Liver (tissue), 9 donors: ENCODE measurements around the gene PAPPA. TPM values are rescaled to one million over a fixed set of nuclear protein-coding genes. Genes with fewer than 3 reads are reported as not detected.

ENCODE experiments used
- DNase-seq: peaks from one replicate; pipeline ENCODE4 v3.0.0-alpha.2; 2017; ENCODE audit warnings: low spot score
- H3K27ac ChIP-seq, 2 donors: one replicate each; pipeline ENCODE4 v1.7.0; 2013; ENCODE audit warnings: inconsistent platforms in 2 of 2, low read length in 2 of 2, control low read depth in 1 of 2, low read depth in 1 of 2, mild to moderate bottlenecking in 1 of 2
- H3K27me3 ChIP-seq, 4 donors: one replicate each; pipeline versions ENCODE4 v1.6.1 to v1.7.0; 2013; ENCODE audit warnings: low read length in 3 of 4, inconsistent platforms in 1 of 4, mild to moderate bottlenecking in 1 of 4, moderate library complexity in 1 of 4; ENCODE audit not compliant: control insufficient read depth in 4 of 4, insufficient read depth in 4 of 4
- H3K36me3 ChIP-seq, 4 donors: one replicate each; pipeline versions ENCODE4 v1.6.1 to v1.7.0; 2013; ENCODE audit warnings: low read length in 3 of 4, mild to moderate bottlenecking in 3 of 4, low read depth in 1 of 4, moderate library complexity in 1 of 4; ENCODE audit not compliant: control insufficient read depth in 4 of 4, insufficient read depth in 3 of 4
- H3K4me1 ChIP-seq, 4 donors: one replicate each; pipeline versions ENCODE4 v1.6.1 to v1.7.0; 2013; ENCODE audit warnings: low read length in 3 of 4, mild to moderate bottlenecking in 3 of 4, moderate library complexity in 1 of 4; ENCODE audit not compliant: control insufficient read depth in 4 of 4, insufficient read depth in 4 of 4
- H3K4me3 ChIP-seq, 3 donors: one replicate each; pipeline versions ENCODE4 v1.6.1 to v1.7.0; 2013; ENCODE audit warnings: low read length in 3 of 3, control low read depth in 1 of 3, low read depth in 1 of 3, mild to moderate bottlenecking in 1 of 3
- H3K9ac ChIP-seq, 2 donors: one replicate each; pipeline ENCODE4 v1.7.0; 2013; ENCODE audit warnings: low read length in 2 of 2, mild to moderate bottlenecking in 2 of 2, moderate library complexity in 2 of 2, control low read depth in 1 of 2, low read depth in 1 of 2
- H3K9me3 ChIP-seq, 4 donors: one replicate each; pipeline versions ENCODE4 v1.6.1 to v1.7.0; 2013; ENCODE audit warnings: low read length in 3 of 4; ENCODE audit not compliant: control insufficient read depth in 4 of 4
- CTCF ChIP-seq: fragments of 150-350 bp; IDR thresholded peaks from 2 replicates; pipeline ENCODE4 v1.5.1; 2017; ENCODE audit warnings: improper control_type of control experiment, low read depth, low read length; ENCODE audit not compliant: missing input control
- EGR1 ChIP-seq, 2 donors: IDR thresholded peaks; 2 replicates each; pipeline ENCODE4 v1.6.1; 2016 to 2018; ENCODE audit warnings: antibody characterized with exemption in 2 of 2, low read depth in 2 of 2
- FOXA1 ChIP-seq: IDR thresholded peaks from 2 replicates; pipeline ENCODE4 v1.6.1; 2016; ENCODE audit warnings: antibody characterized with exemption
- FOXA2 ChIP-seq: IDR thresholded peaks from 2 replicates; pipeline ENCODE4 v1.6.1; 2016; ENCODE audit warnings: antibody characterized with exemption
- GABPA ChIP-seq, 2 donors: IDR thresholded peaks in 1 of 2; conservative IDR thresholded peaks in 1 of 2; 2 replicates each; pipeline ENCODE4 v1.6.1; 2016; ENCODE audit warnings: antibody characterized with exemption in 2 of 2, mild to moderate bottlenecking in 1 of 2, moderate library complexity in 1 of 2
- HNF4A ChIP-seq, 2 donors: conservative IDR thresholded peaks; 2 replicates each; pipeline ENCODE4 v1.6.1; 2016; ENCODE audit warnings: antibody characterized with exemption in 2 of 2, mild to moderate bottlenecking in 2 of 2
- HNF4G ChIP-seq: IDR thresholded peaks from 2 replicates; pipeline ENCODE4 v1.6.1; 2016; ENCODE audit warnings: antibody characterized with exemption
- JUND ChIP-seq, 2 donors: IDR thresholded peaks; 2 replicates each; pipeline ENCODE4 v1.6.1; 2016; ENCODE audit warnings: antibody characterized with exemption in 2 of 2
- MAX ChIP-seq: IDR thresholded peaks from 2 replicates; pipeline ENCODE4 v1.6.1; 2016; ENCODE audit warnings: antibody characterized with exemption
- RAD21 ChIP-seq, 2 donors: IDR thresholded peaks; 2 replicates each; pipeline ENCODE4 v1.6.1; 2016; ENCODE audit warnings: antibody characterized with exemption in 2 of 2, mild to moderate bottlenecking in 2 of 2
- REST ChIP-seq: IDR thresholded peaks from 2 replicates; pipeline ENCODE4 v1.6.1; 2016; ENCODE audit warnings: antibody characterized with exemption, mild to moderate bottlenecking
- RXRA ChIP-seq, 2 donors: IDR thresholded peaks; 2 replicates each; pipeline ENCODE4 v1.6.1; 2017 to 2018; ENCODE audit warnings: antibody characterized with exemption in 2 of 2, mild to moderate bottlenecking in 1 of 2
- SP1 ChIP-seq: IDR thresholded peaks from 2 replicates; pipeline ENCODE4 v1.6.1; 2018; ENCODE audit warnings: antibody characterized with exemption, mild to moderate bottlenecking
- TAF1 ChIP-seq: conservative IDR thresholded peaks from 2 replicates; pipeline ENCODE4 v1.6.1; 2016; ENCODE audit warnings: antibody characterized with exemption, mild to moderate bottlenecking
- YY1 ChIP-seq: IDR thresholded peaks from 2 replicates; pipeline ENCODE4 v1.6.1; 2016; ENCODE audit warnings: antibody characterized with exemption, mild to moderate bottlenecking
- WGBS: extraction: QIAGEN DNeasy Blood & Tissue Kit; methylation state at CpG from one replicate; pipeline ENCODE4 v1.1.7; 2013; 5-methylcytosine and 5-hydroxymethylcytosine counted together
- polyA plus RNA-seq, 2 donors: library from polyadenylated mRNA; stranded (reverse) in 1 of 2; unstranded in 1 of 2; fragments of 200-250 nt in 1 of 2; fragments of >200 nt in 1 of 2; fragmentation: Nextera tagmentation in 1 of 2; extraction: Ambion mirVana in 1 of 2; gene quantifications; one replicate each; pipeline versions ENCODE4 v1.2.1 to v1.2.3, GENCODE V29; 2013 to 2015
- total RNA-seq, 2 donors: library from RNA; depleted of rRNA; stranded (reverse); fragments of >200 nt; gene quantifications; one replicate each; pipeline ENCODE4 v1.2.3, GENCODE V29; 2014
- TF ChIP-seq, protein P1 (sequence below): IDR thresholded peaks from 2 replicates; pipeline ENCODE4 v1.6.1; 2016; ENCODE audit warnings: antibody characterized with exemption
- donor health status: healthy.
- donor health status: healthy.
- donor health status: healthy.
- donor health status: healthy.
- donor health status: healthy.

Gene PAPPA
- total and polyA plus RNA-seq, 4 donors = 0.03 to 0.33 (median 0.20) TPM

DNA sequence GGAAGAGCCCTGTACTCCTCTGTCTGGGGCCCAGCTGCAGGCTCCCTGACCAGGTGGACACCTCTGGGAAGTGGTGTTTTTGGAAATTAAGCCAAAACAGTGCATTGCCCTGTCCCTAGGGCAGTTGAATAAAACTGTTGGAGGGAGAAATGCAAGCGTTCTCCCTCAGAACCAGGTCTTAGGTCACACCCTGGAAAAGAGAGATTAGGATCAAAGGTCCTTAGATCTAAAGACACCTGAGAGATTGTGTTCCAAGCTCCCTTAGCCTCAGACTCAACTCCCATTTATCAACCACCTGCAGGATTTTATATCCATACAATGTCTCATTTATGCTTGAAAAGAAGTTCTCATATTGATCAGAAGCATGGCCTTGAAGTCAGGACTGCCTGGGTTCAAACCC, 64.8 kb downstream of the PAPPA start:
- Histone ChIP-seq H3K4me3 (no peak overlapping the region), H3K9ac (no peak overlapping the region), H3K27me3 (no peaks in the 10 kb centered on the region), H3K4me1 (no peaks in the 10 kb centered on the region), H3K9me3 (no peaks in the 10 kb centered on the region), H3K36me3 (no peaks in the 10 kb centered on the region), H3K27ac (no peak overlapping the region)
- TF ChIP-seq REST (no peak), GABPA (IDR thresholded peaks at IDR 0.05 in 1 of 2, conservative IDR thresholded peaks at IDR 0.05 in 1 of 2) (no peak), MAX (no peak), RAD21 (IDR thresholded peaks at IDR 0.05) (no peak), FOXA2 (no peak), FOXA1 (no peak), EGR1 (IDR thresholded peaks at IDR 0.05; ENCODE audit: low read depth in 2 of 2) (no peak), JUND (IDR thresholded peaks at IDR 0.05) (no peak), RXRA (IDR thresholded peaks at IDR 0.05) (no peak), HNF4G (no peak), CTCF (no peak), HNF4A (conservative IDR thresholded peaks at IDR 0.05) (no peak), YY1 (no peak), TAF1 (no peak)
- TF ChIP-seq, protein P1, sequence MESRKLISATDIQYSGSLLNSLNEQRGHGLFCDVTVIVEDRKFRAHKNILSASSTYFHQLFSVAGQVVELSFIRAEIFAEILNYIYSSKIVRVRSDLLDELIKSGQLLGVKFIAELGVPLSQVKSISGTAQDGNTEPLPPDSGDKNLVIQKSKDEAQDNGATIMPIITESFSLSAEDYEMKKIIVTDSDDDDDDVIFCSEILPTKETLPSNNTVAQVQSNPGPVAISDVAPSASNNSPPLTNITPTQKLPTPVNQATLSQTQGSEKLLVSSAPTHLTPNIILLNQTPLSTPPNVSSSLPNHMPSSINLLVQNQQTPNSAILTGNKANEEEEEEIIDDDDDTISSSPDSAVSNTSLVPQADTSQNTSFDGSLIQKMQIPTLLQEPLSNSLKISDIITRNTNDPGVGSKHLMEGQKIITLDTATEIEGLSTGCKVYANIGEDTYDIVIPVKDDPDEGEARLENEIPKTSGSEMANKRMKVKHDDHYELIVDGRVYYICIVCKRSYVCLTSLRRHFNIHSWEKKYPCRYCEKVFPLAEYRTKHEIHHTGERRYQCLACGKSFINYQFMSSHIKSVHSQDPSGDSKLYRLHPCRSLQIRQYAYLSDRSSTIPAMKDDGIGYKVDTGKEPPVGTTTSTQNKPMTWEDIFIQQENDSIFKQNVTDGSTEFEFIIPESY = no peak
- no peak for DNase-seq
- WGBS = 64% methylated on average over 1 of the region's 1 CpG

DNA sequence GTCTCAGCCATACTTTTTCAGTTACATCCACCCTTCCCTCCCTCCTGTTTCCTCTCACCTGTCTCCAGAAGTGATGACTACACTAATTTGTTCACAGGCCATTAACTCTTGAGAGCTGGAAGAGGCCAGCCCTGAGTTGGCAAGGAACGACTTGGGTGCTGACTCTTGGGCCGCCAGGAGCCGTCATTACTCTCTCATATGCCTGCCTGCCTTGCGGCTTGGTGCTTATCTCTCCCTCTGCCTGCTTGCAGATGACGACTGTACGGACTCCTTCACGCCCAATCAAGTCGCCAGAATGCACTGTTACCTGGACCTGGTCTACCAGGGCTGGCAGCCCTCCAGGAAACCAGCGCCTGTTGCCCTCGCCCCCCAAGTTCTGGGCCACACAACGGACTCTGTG, 66.1 kb downstream of the PAPPA start:
- no peak overlapping the region for H3K4me3 ChIP-seq
- no peaks in the 10 kb centered on the region for H3K27me3 ChIP-seq
- H3K9ac ChIP-seq = no peak overlapping the region
- no peak for TF ChIP-seq HNF4G
- no peak for TF ChIP-seq FOXA2
- TF ChIP-seq RAD21 (IDR thresholded peaks at IDR 0.05) = no peak
- no peak for TF ChIP-seq SP1
- TF ChIP-seq HNF4A (conservative IDR thresholded peaks at IDR 0.05) = no peak
- TF ChIP-seq REST = no peak
- no peak for TF ChIP-seq GABPA (IDR thresholded peaks at IDR 0.05 in 1 of 2, conservative IDR thresholded peaks at IDR 0.05 in 1 of 2)
- no peak for TF ChIP-seq MAX
- WGBS = 85% methylated on average over 11 of the region's 11 CpGs
- no peaks in the 10 kb centered on the region for H3K36me3 ChIP-seq
- DNase-seq = no peak
- no peaks in the 10 kb centered on the region for H3K9me3 ChIP-seq
- H3K4me1 ChIP-seq = no peaks in the 10 kb centered on the region
- H3K27ac ChIP-seq = no peak overlapping the region
